ENCODE results near the gene PACRG.

Gene PACRG

GRCh38 chr6:162710936-162711335, 16.8 kb upstream of the PACRG start:
- DNase-seq: no peak

GRCh38 chr6:162711376-162711775, 16.4 kb upstream of the PACRG start:
- no peak for DNase-seq

GRCh38 chr6:162712694-162713093, 15.1 kb upstream of the PACRG start:
- DNase-seq: no peak

GRCh38 chr6:162713974-162714780, 13.6 kb upstream of the PACRG start:
- no peak for DNase-seq

GRCh38 chr6:162715601-162716000, 12.2 kb upstream of the PACRG start:
- DNase-seq: no peak

- DNase-seq: no peak
Measured at GRCh38 chr6:162719528-162719927, 8.2 kb upstream of the PACRG start.

- DNase-seq: no peak
Measured at GRCh38 chr6:162721404-162721687, 6.4 kb upstream of the PACRG start.

- no peak for DNase-seq
Measured at GRCh38 chr6:162722226-162722625, 5.5 kb upstream of the PACRG start.

GRCh38 chr6:162722633-162723032, 5.1 kb upstream of the PACRG start:
- no peak for DNase-seq

GRCh38 chr6:162726947-162727321, 840 bp upstream of the PACRG start:
- no peak for DNase-seq

- DNase-seq: no peak
Measured at GRCh38 chr6:162728197-162728596, 423 bp downstream of the PACRG start.

- no peak for DNase-seq
Measured at GRCh38 chr6:162728706-162729105, 932 bp downstream of the PACRG start.

- no peak for DNase-seq
Measured at GRCh38 chr6:162730502-162730901, 2.7 kb downstream of the PACRG start.

GRCh38 chr6:162733489-162733888, 5.7 kb downstream of the PACRG start:
- peak; percentile 6 for DNase-seq

GRCh38 chr6:162736961-162737360, 9.2 kb downstream of the PACRG start:
- no peak for DNase-seq

- DNase-seq: no peak
Measured at GRCh38 chr6:162750776-162751175, 23.0 kb downstream of the PACRG start.

GRCh38 chr6:162751211-162751859, 23.6 kb downstream of the PACRG start:
- no peak for DNase-seq

GRCh38 chr6:162753775-162754174, 26.0 kb downstream of the PACRG start:
- no peak for DNase-seq

- DNase-seq: no peak
Measured at GRCh38 chr6:162770136-162770535, 42.4 kb downstream of the PACRG start.

- DNase-seq: no peak
Measured at GRCh38 chr6:162770955-162771354, 43.2 kb downstream of the PACRG start.

GRCh38 chr6:162772466-162772865, 44.7 kb downstream of the PACRG start:
- DNase-seq: no peak

GRCh38 chr6:162773996-162774395, 46.2 kb downstream of the PACRG start:
- no peak for DNase-seq

- DNase-seq: no peak
Measured at GRCh38 chr6:162777091-162777490, 49.3 kb downstream of the PACRG start.

GRCh38 chr6:162778603-162779002, 50.8 kb downstream of the PACRG start:
- no peak for DNase-seq
